SHP77 treated with DMSO at 0.1 percent for 48 hours (cell line): ENCODE measurements around the gene GHR.

Source experiments
- DNase-seq: peaks from one replicate; lab custom pipeline; 2025; lab: John Stamatoyannopoulos, UW

The GHR gene

GRCh38 chr5:42604171-42604711, 181.0 kb downstream of the GHR start:
- DNase-seq = no peak

GRCh38 chr5:42605490-42605889, 182.3 kb downstream of the GHR start:
- no peak for DNase-seq

- DNase-seq = no peak
Measured at GRCh38 chr5:42606464-42606869, 183.2 kb downstream of the GHR start.

DNA sequence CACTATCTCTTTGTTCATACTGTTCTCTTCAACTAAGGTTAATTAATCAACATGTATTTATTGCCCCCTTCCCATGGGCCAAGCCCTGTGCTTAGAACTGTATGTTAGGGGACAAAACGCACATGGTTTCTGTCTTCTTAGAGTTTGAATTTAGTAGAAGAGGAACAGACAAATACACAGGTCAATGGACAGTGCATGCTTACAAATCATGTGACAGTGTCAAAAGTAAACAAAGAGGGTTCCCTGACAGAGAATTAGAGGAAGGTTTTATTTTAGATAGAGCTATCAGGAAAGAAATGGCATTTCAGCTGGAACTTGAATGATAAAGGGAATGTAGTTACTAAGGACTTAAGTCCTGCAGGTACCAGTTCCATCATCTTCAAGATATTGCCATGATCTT, 188.2 kb downstream of the GHR start:
- DNase-seq = no peak

GRCh38 chr5:42612750-42613366, 189.6 kb downstream of the GHR start:
- DNase-seq = no peak

GRCh38 chr5:42614509-42614908, 191.3 kb downstream of the GHR start:
- no peak for DNase-seq

DNA sequence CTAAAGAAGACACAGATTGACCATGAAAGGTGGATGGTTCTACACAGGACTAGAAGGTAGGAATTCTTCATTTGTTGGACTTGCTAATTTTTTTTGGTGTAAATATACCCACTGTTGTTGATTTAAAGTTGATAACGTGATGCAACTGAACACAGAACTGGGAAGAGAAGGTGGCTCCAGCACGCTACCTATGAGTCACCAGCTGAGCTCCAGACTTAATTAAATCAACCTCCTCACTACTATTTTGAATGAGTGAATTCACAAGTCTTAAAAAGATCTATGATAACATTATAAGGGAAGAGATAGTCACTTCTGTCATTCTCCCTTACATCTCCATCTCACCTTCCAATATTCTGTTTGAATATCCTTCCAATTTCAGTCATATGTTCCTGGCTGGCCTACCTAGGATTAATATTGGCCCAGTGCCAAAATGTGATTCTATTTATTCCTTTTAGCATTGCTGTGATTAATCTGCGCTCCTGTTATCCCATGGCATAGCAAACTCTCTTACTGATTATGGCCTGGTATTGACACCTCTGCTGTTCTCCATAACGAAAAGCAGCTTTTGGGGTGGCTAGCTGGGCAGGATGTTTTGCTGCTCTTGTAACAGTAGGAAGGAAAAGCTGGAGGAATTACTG, 197.5 kb downstream of the GHR start:
- no peak for DNase-seq

- DNase-seq = no peak
Measured at GRCh38 chr5:42621242-42621641, 198.0 kb downstream of the GHR start.

DNA sequence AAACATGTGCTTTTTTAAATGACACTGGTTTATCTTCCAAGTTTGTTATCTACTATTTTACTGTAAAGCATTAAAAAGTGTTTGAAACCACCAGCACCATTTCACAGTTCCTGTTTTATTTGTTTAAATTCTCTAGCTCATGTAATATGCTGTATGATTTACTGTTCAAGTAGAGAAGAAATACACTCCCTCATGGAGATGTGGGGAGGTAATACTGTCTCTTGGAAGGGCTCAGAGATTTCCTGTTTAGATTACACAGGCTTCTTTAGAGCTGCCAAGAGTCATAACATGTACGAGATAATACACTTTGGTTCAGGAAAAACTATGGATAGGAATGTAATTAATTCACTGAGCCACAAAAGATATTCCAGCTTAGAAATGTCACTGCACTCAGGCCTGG, 198.4 kb downstream of the GHR start:
- DNase-seq = no peak

- DNase-seq = no peak
Measured at GRCh38 chr5:42624912-42625311, 201.7 kb downstream of the GHR start.

GRCh38 chr5:42626462-42626861, 203.2 kb downstream of the GHR start:
- no peak for DNase-seq

GRCh38 chr5:42628821-42629220, 205.6 kb downstream of the GHR start:
- DNase-seq = no peak

DNA sequence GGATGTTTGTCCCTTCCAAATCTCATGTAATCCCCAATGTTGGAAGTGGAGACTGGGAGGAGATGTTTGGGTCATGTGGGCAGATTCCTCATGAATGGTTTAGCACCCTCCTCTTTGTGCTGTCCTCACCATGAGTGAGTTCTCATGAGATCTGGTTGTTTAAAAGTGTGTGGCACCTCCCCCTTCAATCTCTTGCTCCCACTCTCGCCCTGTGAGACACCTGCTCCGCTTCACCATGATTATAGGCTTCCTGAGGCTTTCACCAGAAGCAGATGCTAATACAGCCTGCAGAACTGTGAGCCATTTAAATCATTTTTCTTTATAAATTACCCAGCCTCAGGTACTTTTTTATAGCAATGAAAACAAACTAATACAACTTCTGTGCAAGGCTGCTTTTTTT, 206.0 kb downstream of the GHR start:
- DNase-seq = no peak

DNA sequence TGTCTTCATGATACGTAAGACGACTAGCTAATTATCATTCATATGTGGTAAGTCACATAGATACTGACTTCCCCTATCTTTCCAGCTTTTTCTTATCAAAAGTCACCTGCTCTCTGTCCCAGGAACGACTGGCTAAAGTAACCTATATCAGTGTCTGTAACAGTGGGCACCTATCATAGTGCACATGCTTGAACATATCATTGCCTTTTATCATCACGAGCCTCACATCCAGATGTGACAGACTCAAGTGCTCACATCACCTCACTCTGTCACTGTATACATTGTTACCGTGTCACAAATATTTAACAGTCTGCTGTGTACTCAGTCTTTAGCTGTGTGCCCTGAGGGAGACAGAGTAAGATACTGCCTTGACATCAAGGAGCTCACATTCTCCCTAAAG, 208.0 kb downstream of the GHR start:
- DNase-seq = no peak

GRCh38 chr5:42632354-42632900, 209.2 kb downstream of the GHR start:
- no peak for DNase-seq

- DNase-seq = no peak
Measured at GRCh38 chr5:42634575-42634974, 211.3 kb downstream of the GHR start.

GRCh38 chr5:42636425-42636824, 213.2 kb downstream of the GHR start:
- no peak for DNase-seq

DNA sequence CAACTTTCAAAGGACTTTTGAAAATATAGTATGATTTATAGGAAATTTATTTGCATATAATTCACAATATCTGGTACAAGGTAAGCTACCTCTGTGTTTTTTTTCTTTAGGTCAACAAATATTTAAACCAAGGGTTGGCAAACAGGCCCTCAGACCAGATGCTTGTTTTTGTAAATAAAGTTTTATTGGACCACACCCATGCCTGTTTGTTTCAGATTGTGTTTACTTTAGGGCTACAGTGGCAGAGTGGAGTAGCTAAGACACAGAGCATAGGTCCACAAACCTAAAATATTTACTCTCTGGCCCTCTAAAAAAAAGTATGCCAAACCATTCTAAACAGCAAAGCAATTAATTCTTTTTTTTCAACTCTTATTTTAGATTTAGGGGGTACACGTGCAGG, 213.7 kb downstream of the GHR start:
- DNase-seq = no peak

GRCh38 chr5:42638972-42639371, 215.7 kb downstream of the GHR start:
- DNase-seq = no peak

- no peak for DNase-seq
Measured at GRCh38 chr5:42640835-42641234, 217.6 kb downstream of the GHR start.

- DNase-seq = no peak
Measured at GRCh38 chr5:42641336-42642005, 218.2 kb downstream of the GHR start.

DNA sequence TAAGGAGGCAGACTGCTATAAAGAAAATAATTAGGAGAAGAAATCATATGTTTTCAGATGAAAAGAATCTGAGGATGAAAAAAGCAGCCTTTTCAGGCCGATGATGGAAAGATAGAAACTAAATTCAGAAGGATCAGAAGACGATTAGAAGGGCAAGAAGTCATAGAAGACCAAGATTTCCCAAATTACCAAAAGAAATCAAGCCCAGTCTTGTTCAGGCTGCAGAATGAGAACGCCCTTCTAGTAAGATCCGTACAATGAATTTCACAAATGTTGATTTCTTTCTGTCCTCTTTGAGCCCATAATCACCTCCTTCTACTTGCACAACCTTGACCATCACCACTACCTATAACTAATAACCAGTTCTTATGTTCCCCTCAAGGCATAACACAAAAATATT, 218.8 kb downstream of the GHR start:
- no peak for DNase-seq

- no peak for DNase-seq
Measured at GRCh38 chr5:42643360-42643759, 220.1 kb downstream of the GHR start.
